GM19397 (cell line): ENCODE results near the gene COPS8.

ENCODE experiments used
- ATAC-seq: cut with Tn5 transposase; IDR thresholded peaks from one replicate; pipeline ENCODE4 v1.9.1; 2021; ENCODE audit warnings: mild to moderate bottlenecking, moderate library complexity; ENCODE audit not compliant: unreplicated experiment

Gene COPS8

DNA sequence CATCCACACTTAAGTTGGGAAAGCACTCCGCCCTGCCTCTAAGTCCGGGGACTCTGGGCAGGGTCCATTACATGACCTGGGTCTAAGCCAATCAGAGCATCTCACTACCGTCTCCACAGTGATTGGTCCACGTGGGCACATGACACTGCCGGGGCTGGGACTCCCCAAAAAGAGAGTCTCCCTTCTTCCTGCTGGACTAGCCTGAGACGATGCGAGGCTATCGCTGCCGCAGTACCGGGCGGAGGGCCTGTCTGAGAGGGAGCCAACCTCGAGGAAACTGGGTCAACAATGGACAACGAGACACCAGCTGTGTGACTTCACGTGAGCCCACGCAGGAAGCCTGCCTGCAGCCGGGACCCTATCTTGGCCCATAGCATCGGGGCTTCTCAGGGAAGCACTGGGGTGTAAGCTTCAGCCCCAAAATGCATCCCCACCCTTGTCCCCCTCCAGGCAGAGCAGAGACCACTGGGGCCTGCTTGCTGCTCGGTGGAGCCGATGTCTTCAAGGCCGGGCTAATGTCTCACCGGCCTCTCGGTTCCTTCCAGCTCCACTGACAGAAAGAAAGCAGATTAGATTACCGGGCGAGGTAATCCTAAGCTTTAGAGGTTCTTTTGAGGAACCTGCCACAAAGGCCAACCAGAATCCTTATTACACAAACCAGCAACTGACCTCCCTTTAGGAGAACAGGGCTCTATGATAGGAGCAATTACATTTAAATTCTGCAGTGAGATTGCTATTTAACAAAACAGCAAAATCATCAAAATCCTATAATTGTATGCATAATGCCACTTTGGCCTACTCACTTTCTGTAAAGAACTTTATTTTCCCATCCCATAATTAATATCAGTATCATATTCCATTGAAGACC is 21.3 kb upstream of the COPS8 start:
- ATAC-seq: no peak

DNA sequence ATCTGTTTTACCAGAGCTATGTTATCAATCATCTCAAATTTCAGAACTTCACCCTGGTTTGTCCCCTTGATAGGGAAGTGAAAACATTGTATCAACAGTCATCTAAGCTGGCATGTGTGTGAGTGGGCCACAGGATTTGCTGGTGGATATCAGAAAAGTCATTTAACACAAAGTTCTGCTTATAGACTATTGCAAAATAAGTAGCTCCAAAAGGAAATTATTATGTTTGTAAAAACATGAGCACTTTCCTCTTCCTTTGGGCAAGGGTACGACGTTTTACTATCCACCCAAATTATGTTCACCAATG is 20.7 kb upstream of the COPS8 start:
- ATAC-seq: no peak

DNA sequence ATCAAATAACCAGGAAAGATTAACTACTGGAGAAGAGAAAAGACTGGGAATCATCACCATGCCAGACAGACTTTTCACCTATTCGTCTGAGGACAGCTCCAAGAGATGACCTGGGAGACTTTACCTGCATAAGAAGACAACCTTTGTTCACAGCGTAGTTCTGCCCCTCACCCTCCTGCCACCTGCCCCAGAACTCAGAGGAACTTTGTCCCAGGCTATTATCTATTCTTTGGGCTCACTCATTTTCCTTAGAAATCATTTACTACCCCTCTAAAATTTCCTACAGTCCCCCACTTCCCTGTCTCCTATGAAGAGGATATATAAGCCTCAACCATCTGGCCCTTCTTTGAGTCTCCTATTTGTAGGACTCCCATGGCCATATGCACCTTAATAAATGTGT is 19.3 kb upstream of the COPS8 start:
- no peak for ATAC-seq

DNA sequence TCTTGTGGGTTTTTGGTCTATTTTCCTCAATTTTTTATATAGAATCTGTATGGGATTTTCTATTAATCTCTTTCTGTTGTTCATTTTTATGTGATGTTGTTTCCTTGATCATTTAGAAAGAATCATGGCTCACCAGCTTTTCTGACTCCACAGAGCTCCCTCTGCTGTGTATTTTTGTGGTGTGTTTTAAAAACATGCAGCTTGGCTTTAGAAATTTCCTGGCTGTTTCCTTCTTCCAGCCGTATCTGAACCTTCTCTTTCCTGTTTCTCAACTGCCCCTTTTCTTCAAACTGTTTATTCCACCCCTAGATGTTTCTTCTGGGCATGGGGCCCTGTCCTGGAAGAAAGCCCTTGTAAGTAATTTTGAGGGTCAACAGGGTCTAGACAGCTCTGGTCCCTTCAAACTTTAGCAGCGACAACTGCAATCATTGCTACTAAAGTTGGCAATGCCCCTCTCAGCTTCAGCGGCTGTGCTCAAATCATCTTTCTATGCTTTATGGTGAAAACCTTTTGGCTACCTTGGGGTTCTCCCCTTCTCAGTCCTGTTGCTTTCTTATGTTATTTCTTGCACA is 17.6 kb upstream of the COPS8 start:
- no peak for ATAC-seq

DNA sequence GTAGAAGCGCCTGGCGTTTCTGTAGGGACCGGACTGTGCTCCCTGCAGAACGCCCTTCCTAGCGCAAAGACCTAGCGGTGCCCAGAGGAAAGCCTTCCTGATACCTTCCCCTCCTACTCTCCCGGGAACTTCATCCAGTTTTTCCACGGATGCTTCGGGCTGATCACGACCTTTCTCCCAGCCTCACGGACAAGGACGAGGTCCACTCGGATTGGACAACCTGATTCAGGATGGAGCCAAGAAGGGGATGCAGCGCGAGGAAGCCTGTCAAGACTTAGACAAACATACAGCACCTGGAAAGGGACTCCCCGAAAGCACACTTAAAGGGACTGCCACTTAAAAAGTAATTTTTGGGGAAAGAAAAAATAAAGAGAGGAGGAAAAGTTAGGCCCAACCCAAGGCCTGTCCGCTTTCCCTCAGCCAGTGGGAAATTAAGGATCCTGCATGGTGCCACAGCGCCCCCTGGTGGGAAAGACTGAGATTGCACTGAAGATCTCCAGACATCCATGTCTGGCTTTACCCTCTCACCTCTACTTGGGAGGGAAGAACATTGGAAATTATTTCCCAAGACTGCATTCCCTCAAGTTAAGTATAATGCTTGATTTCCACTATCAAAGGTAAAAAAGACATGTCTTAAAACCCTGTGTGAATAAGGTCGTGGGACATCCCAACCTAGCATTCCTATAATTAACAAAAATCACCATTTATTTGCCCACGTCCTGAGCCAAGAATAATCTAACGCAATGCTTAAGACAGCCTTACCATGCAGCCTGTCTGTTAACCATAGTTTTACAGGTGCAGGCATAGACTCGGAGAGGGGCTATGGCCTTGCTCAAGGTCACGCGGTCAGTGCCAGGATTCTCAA is 13.4 kb upstream of the COPS8 start:
- ATAC-seq: no peak

DNA sequence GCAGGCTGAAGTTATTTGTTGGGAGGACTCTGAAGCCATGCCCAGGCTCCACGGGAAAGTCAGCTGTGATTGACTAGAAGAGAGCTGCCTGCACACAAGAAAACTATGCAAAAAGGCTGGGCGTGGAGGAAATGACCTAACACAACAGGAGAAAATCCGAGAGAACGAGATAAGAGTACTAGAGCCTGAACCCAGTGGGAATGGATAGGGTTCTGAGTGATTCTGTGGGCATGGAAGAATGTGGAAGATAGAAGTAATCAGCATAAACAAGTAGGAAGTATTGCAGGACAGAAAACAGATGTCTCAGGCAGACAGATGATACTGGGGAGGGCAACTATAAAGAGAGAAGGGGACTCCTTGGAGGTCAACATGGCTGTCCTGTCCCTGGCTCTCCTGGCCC is 12.1 kb upstream of the COPS8 start:
- no peak for ATAC-seq

DNA sequence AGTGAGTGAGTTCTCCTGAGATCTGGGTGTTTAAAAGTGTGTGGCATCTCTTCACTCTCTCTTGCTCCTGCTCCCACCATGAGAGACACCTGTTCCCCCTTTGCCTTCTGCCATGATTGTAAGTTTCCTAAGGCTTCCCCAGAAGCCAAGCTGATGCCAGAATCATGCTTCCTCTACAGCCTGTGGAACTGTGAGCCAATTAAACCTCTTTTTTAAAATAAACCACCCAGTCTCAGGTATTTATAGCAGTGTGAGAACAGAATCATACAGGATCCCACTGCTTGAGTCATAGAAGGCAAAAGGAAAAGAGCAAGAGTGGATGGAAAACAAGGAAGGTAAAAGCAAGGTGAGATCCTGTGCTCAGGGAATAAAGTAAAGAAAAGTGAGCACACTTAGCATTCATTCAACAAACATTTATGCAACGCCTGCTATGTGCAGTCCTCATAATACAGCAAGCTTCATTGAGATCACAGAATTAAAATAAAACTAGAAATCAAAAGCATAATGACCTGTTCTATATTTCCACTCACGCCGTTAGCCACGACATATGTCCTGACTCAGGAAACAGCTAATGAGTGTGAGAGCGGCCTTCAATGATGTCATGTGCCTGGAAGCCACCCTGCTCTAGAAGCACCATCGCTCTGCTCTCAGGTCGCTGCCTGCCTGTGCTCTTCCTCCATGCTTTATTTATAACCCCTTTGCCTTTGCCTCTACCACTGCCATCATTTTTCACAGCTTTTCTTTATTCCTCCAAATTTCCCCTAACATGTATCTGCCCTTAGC is 11.3 kb upstream of the COPS8 start:
- ATAC-seq: no peak

DNA sequence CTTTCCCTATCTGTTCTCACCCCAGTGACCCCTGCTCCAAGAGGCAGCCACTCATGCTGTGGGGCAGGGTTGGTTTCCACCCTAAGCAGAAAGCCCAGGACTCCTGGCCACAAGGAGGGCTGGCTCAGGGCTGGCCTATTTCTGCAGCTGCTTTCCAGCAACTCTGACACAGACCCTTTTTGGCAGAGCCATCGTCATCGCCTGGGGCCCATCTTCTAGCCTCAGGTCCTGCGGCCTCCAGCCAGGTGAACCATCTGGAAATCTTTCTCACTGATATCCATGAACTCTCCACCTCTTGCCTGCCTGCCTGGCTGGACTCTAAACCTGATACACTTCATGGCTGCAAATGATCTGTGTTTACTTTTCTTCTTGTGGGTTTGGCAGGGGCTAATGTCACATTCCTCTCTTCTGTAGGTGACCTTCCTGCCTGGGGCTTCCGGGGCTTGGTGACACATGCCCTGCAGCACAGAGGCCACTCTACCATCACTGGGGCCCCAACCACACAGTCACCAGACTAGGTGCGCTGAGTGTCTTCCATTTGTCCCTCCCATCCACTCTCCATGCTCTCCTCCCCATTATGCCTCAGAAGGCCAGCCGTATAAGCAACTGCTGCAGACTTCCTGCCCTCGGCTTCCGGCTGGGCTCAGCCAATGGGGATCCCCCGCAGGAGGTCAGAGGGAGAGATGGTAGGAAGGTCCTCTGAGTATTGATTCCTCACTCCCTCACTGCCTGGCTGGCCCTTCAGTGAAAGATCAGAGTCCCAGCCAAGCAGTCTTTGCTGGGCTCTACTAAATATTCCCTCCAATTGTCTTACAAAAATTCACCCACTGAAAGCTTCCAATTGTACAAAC is 9.7 kb upstream of the COPS8 start:
- no peak for ATAC-seq

DNA sequence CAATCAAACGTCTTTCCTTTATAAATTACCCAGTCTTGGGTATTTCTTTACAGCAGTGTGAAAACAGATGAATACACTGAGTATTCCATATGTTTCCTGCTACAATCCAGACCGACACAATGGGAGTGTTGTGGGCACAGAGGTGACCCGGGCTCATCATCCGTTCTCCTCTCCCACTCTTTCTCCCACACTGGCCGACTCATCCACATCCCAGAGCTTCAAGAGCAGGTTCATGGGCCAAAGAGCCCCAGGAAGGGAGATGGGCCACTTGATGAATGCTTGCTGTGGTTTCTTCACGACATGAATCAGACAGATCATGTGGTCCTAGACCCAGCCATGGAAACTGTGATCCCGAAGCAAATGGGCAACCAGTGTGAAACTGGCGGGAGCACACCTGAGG is 4.1 kb upstream of the COPS8 start:
- ATAC-seq: no peak

DNA sequence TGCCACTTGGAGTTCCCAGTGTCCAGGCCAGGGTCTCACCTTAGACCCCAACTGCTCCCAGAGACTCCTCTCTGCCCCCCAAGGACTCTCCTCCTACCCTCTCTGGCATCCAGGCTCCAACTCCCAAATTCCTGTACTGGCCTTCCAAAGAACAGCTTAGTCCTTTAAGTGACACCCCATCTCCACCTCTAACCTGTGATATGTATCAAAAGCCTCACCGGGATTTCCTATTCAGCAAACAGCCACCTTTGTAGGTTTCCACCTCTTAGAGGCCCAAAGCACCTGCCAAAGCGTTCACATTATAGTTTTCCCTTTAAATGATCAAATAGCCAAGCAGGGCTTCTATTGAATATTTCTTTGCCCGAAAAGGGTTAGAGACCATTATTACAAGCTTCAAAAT is 2.7 kb upstream of the COPS8 start:
- no peak for ATAC-seq

DNA sequence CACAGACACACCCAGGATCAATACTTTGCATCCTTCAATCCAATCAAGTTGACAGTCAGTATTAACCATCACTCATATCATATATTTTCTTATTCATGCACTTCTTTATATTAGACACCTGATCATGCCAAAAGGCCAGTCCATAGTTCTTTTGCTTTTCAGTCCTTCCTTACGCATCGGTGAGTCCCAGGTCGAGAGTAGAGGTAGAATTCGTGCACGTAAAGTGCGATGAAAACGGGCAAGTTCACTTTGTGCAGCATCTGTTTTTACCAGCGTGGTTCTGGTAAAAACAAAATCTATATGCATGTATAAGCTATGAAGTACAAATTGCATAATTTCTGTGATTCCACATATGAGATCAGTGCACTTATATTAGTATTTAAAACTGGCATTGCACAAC is 1.2 kb upstream of the COPS8 start:
- ATAC-seq: no peak

DNA sequence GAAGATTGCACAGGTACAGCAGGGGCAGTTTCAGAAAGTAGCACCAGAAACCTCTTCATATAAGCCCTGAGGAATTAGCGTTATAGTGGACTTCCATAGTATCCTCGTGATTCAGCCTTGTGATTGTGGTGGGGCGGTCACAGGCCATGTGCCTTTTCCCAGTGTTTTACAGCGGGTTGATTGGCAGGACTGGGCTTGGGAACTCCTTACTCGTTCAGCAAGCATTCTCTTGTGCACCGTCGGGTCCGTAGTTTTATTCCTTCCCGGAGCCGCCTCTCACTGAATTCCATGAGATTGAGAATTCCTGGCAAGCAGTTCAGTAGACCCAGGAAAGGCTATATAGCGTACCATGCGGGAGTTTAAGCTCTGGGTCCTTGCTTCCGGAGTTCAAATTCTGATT is 5.2 kb downstream of the COPS8 start:
- no peak for ATAC-seq

DNA sequence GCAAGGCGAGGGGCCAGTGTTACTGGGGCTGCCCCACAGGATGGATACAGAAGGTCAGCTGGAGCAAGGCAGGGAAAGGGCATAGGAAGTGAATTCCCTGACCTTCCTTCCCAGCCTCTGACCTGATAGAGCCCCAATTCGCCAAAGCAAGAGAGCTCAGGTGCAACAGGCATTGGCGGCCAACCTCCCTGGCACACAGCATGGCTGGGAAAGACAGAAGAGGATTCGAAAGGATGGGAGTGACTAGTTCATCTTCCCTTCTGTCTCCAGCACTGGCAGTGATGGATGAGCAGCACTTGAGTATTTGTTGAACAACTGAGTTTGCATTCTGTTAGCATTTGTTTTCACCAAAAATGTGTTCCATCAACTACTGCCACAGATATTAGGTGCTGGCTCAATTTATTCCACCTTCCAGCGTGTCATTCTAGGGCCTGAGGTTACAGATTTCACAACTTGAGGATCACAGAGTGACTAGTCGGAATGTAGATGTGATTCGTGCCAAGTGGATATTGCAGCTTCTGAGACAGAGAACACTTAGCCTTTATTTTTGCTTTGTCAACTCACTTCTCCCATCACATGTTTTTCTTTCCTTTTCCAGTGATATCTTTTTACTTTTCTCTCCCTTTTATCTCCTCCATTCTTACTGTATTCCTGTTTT is 6.2 kb downstream of the COPS8 start:
- no peak for ATAC-seq

DNA sequence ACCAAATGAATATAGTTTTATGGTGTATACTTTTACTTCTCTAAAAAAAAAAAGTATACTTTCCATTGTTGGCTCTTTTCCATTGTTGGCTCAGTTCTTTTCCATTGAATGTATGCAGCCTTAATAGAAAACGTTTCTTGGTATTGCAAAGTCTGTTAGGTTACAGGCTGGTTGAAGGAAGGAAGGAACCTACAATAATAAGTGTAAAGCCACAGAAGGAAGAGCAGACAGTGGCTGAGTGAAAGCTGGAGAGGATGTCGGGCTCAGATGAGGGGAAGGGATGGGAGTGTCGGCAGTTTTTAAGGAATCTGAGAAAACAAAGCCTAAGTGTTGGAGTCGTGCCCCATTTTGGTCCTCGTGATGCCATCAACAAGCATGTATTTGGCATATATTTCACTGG is 6.8 kb downstream of the COPS8 start:
- ATAC-seq: no peak

DNA sequence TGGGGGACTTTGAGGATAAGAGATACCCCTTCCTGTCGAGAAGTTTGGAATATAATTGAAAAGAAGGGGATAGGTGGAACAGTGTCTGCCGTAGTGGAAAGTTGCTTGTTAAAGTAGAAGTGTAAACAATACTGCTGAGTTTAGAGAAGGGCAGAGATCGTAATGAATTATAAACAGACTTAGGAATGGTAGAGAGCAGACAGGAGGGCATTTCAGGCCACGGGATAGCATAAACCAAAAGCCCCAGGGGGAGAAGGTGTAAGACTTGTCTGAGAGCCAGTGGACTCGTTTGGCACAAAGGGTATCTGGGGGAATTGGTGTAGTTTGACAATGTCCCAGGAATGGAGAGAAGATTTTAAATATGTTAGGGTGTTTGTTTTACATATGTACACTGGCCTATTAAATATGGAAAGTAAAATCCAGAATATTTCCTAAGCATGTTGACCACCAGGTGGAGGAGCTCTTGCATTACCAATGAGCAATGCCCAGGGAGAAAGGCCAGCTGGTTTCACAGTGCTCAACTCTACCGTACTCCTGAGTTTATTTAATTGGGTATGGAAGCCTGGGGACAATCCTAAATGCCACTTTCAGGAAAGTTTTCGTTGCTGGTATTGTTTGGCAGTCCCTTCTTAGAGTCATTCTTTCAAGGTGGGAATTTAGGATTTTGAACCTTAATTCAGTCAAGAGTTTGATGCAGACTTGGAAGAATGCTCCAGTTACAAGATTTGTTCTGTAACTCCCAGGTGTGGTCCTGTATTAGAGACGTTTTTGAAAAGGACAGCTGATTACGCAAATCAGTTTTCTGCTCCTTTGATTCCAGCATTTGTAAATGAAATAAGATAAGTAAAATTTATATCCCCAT is 7.5 kb downstream of the COPS8 start:
- ATAC-seq: no peak

DNA sequence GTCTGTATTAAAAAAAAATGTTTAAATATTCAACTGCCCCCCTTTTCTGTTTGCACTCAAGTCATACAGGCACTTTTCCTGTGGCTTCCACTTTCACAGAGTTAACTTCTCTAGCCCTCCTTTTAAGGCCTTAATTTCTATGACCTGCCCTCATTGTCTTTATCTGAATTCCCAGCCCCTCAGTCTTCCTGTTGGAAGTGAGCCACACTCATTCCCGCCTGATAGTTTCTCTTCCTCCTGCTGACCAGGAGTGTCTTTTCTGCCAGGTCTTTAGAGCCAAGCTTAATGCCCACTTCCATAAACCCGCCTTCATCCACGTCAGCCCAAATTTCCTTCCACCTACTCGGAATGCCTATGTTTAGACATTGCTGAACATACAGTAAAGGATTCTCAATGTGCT is 10.5 kb downstream of the COPS8 start:
- no peak for ATAC-seq

DNA sequence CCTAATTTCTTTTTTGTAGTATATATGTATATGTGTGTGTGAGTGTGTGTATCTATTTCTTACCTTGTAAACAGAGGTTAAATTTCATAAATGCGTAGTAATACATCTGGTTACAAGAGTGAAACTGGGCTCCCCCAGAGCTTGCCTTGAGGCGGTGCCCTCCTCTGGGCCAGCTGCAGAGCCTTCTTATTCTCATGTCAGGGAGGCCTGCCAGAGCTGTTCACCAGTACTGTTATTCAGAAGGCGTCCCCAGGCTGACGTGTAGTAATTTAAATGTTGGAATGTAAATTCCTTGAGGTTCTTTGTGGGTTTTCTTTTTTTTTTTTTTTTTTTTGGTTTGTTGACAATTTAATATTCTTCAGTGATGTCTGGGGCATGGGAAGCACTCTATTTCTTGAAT is 11.2 kb downstream of the COPS8 start:
- ATAC-seq: no peak

DNA sequence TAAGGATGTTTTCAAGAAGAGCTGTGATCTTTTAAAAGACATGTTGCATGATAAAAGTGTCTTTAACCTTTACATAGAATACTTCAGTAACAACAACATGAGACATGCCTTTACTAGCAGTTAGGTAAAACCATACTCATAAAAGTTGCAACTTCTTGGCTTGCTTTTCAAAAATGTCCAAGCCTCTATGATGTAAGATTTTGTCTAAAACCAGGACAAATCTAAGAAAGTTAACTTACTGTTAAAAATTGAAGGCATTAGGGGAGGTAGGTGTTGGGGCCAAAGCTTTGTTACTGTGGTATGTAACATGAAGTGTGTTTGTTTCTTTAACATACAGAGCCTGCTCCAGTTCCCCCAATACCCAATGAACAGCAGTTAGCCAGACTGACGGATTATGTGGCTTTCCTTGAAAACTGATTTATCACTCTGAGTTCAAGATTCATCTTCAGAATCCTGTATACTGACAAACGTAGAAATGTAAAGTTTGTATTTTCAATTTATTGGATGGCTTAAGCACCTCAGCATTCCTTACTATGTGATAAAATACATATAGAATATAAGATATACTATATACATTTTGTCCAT is 11.7 kb downstream of the COPS8 start:
- ATAC-seq: no peak
